Calu3 (cell line): ENCODE measurements around the gene LCNL1. TPM values are rescaled to one million over a fixed set of nuclear protein-coding genes. Genes with fewer than 3 reads are reported as not detected.
A peak's percentile ranks its signal among the peaks of the same experiment; 100 is the strongest.

Source experiments
- BruUV-seq: library from RNA; stranded (reverse); fragments of 400-500 nt; replicated peaks from 2 replicates; lab custom pipeline; 2021; lab: Mats Ljungman, UMichigan
- CTCF ChIA-PET: fragments of 300-600 bp; sonication (Branson Sonifier 250); formaldehyde crosslinking; loops from one replicate; lab custom pipeline; 2022; ENCODE audit warnings: antibody characterized with exemption; lab: Charles Lee
- DNase-seq: peaks from one replicate; pipeline ENCODE4 v3.0.0; 2022
- H3K27ac Mint-ChIP-seq: one replicate; pipeline ENCODE4 v1.8.0; 2022; ENCODE audit warnings: mixed read lengths; ENCODE audit not compliant: unreplicated experiment
- H3K27me3 Mint-ChIP-seq: one replicate; pipeline ENCODE4 v1.8.0; 2022; ENCODE audit warnings: mixed read lengths; ENCODE audit not compliant: unreplicated experiment
- H3K36me3 Mint-ChIP-seq: one replicate; pipeline ENCODE4 v1.8.0; 2022; ENCODE audit warnings: mild to moderate bottlenecking, moderate library complexity, mixed read lengths; ENCODE audit not compliant: insufficient read depth, unreplicated experiment
- H3K4me1 Mint-ChIP-seq: one replicate; pipeline ENCODE4 v1.8.0; 2022; ENCODE audit warnings: mild to moderate bottlenecking, low read depth, mixed read lengths; ENCODE audit not compliant: unreplicated experiment
- H3K4me3 Mint-ChIP-seq: one replicate; pipeline ENCODE4 v1.8.0; 2022; ENCODE audit warnings: mild to moderate bottlenecking, low read depth, moderate library complexity, mixed read lengths; ENCODE audit not compliant: unreplicated experiment
- H3K9me3 Mint-ChIP-seq: one replicate; pipeline ENCODE4 v1.8.0; 2022; ENCODE audit warnings: low read depth, mixed read lengths; ENCODE audit not compliant: unreplicated experiment
- CTCF ChIP-seq: fragments of 200-600 bp; IDR thresholded peaks from one replicate; pipeline ENCODE4 v1.8.0; 2022; ENCODE audit warnings: antibody characterized with exemption; ENCODE audit not compliant: unreplicated experiment
- intact Hi-C: fragments of 100-400 bp; cut with micrococcal nuclease; formaldehyde crosslinking; loops from one replicate; pipeline ENCODE4 v1.10.0; 2022; ENCODE audit not compliant: unreplicated experiment
- total RNA-seq: library from RNA; stranded (reverse); gene quantifications from 2 replicates; pipeline ENCODE4 v1.2.3, GENCODE V29; 2022

LCNL1 gene
- total RNA-seq, 1 experiment from 2014 or later, result not detected

- no peak overlapping the region for H3K4me3 Mint-ChIP-seq
- CTCF ChIA-PET, result interaction anchor here (0.8 to 2.3 kb wide), 10 partner anchors 18 to 272 kb away, joined by 3 to 47 read pairs (median 5); partner anchors contain the start of genes FUT7, NPDC1 and PAXX
- no peaks in the 10 kb centered on the region for H3K27me3 Mint-ChIP-seq
- peaks cover 55% of the 10 kb centered on the region for H3K36me3 Mint-ChIP-seq
- H3K4me1 Mint-ChIP-seq, result peaks cover 8% of the 10 kb centered on the region
- intact Hi-C loops, result no loop called here
- no peaks in the 10 kb centered on the region for H3K9me3 Mint-ChIP-seq
- TF ChIP-seq CTCF, result no peak
- no peak overlapping the region for H3K27ac Mint-ChIP-seq
- no peak for DNase-seq
- no TSS peak for BruUV-seq
Measured at GRCh38 chr9:136947028-136947891, 35.5 kb upstream of the LCNL1 start.

- Mint-ChIP-seq H3K4me1 (peaks cover 8% of the 10 kb centered on the region), H3K27me3 (no peaks in the 10 kb centered on the region), H3K36me3 (peaks cover 47% of the 10 kb centered on the region), H3K9me3 (no peaks in the 10 kb centered on the region), H3K4me3 (no peak overlapping the region), H3K27ac (no peak overlapping the region)
- peak; percentile 59 for TF ChIP-seq CTCF
- intact Hi-C loops, result loop anchor here (2.0 kb wide), 1 partner anchor 87 kb away; no protein-coding TSS in a partner anchor
- CTCF ChIA-PET, result interaction anchor here (0.6 to 2.3 kb wide), 15 partner anchors 17 to 739 kb away, joined by 3 to 47 read pairs (median 4); partner anchors contain the start of genes AJM1, CLIC3, FUT7 and NPDC1
- no TSS peak for BruUV-seq
- peak; percentile 65 for DNase-seq
Measured at GRCh38 chr9:136947955-136948510, 34.8 kb upstream of the LCNL1 start.

GRCh38 chr9:136949239-136949816, 33.5 kb upstream of the LCNL1 start:
- Mint-ChIP-seq H3K4me1 (peaks cover 8% of the 10 kb centered on the region), H3K4me3 (peak overlapping the region; percentile 76), H3K27me3 (no peaks in the 10 kb centered on the region), H3K9me3 (no peaks in the 10 kb centered on the region), H3K27ac (peak overlapping the region; percentile 81), H3K36me3 (peaks cover 35% of the 10 kb centered on the region)
- intact Hi-C loops, result loop anchor here (2.0 kb wide), 1 partner anchor 85 kb away; no protein-coding TSS in a partner anchor
- CTCF ChIA-PET, result interaction anchor here (1.0 to 2.3 kb wide), 3 partner anchors 47 to 86 kb away, joined by 3 to 47 read pairs (median 4); partner anchors contain the start of gene CLIC3
- no peak for TF ChIP-seq CTCF
- no TSS peak for BruUV-seq
- no peak for DNase-seq
